ENCODE data around the gene KCTD10.

Gene KCTD10

DNA sequence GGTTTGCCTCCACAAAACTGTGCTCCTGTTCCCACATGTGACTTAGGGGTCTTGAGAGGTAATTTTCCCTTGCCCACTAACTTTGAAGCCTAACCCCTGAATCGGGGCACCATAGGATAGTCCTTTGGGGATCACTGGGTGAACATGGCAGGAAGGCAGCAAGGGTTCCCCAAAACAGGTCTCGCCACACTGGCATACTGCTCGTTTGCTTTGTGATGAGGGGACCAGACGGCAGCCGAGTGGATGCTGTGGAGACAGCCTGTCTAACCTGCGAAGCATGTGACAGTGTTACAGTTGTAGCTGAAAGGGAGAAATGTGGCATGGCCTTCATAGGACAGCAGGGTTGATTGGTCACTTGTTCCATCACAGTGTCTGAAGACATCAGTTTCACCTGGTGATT lies 42.7 kb upstream of the KCTD10 start:
- Histone ChIP-seq H3K4me3 (ENCODE audit: low read depth, low read length, poor library complexity, severe bottlenecking) (no peak overlapping the region), H3K9me3 (ENCODE audit: low read length) (no peaks in the 10 kb centered on the region), H3K27me3 (ENCODE audit: insufficient read depth, low read length) (no peaks in the 10 kb centered on the region), H3F3A (ENCODE audit: insufficient read depth, low read length) (no peaks in the 10 kb centered on the region), H3K36me3 (ENCODE audit: insufficient read depth, low read length) (peaks cover 8% of the 10 kb centered on the region; the same call in 1 of the 2 replicates), H3K27ac (ENCODE audit: low read depth, low read length, poor library complexity, severe bottlenecking) (no peak overlapping the region), H2AFZ (ENCODE audit: low read length) (no peak overlapping the region), H3K9me2 (ENCODE audit: low read depth, low read length) (no peaks in the 10 kb centered on the region), H3K4me2 (ENCODE audit: low read length) (no peak overlapping the region), H3K4me1 (ENCODE audit: insufficient read depth, low read length, severe bottlenecking) (no peaks in the 10 kb centered on the region), H4K20me1 (ENCODE audit: insufficient read depth, low read length) (no peaks in the 10 kb centered on the region), H3K9ac (ENCODE audit: low read length) (no peak overlapping the region), H3K79me2 (ENCODE audit: insufficient read depth, low read length) (no peaks in the 10 kb centered on the region)
- TF ChIP-seq, protein P1, sequence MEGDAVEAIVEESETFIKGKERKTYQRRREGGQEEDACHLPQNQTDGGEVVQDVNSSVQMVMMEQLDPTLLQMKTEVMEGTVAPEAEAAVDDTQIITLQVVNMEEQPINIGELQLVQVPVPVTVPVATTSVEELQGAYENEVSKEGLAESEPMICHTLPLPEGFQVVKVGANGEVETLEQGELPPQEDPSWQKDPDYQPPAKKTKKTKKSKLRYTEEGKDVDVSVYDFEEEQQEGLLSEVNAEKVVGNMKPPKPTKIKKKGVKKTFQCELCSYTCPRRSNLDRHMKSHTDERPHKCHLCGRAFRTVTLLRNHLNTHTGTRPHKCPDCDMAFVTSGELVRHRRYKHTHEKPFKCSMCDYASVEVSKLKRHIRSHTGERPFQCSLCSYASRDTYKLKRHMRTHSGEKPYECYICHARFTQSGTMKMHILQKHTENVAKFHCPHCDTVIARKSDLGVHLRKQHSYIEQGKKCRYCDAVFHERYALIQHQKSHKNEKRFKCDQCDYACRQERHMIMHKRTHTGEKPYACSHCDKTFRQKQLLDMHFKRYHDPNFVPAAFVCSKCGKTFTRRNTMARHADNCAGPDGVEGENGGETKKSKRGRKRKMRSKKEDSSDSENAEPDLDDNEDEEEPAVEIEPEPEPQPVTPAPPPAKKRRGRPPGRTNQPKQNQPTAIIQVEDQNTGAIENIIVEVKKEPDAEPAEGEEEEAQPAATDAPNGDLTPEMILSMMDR (IDR thresholded peaks at IDR 0.05; ENCODE audit: low read length): no peak
- no peak for TF ChIP-seq EZH2 (IDR thresholded peaks at IDR 0.05; ENCODE audit: borderline replicate concordance, low read length)

DNA sequence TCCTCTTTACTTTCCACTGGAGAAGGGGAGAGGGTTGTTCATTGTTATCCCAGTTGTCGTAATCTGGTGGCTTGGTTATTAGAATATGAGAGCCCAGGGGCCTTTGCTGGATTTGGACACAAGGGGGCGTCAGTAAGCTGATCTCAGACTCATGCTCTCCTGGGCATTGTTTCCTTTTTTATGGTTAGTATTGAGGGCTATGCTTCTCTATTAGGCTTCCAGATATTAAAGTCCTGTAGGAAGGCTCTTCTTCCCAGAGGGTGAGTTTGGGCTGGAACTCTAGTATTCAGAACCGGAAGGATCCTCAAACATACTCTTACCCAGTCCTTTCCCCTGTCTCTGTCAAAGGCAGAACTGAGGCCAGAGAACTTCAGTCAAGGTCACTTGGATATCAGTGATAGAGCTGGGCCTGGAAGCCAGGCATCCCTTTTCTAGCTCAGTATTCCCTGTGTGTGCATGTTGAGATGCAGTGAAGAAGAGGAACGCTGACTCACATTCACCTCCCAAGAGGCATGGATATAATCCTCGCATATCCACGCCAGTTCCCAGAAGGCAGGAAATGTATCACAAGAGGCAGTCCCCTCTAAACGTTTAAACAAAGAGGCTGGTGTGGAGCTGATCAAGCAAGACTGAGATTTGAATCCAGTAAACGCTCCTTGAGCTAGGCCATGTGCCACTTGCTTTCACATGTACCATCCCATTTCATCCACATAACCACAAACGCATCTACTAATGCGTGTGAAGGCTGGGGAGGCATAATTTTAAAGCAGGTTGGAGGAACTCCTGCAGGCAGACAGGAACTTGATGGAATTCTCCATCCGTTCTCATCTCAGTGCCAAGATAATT lies 41.9 kb upstream of the KCTD10 start:
- Histone ChIP-seq H2AFZ (ENCODE audit: low read length) (no peak overlapping the region), H4K20me1 (ENCODE audit: insufficient read depth, low read length) (no peaks in the 10 kb centered on the region), H3K4me1 (ENCODE audit: insufficient read depth, low read length, severe bottlenecking) (no peaks in the 10 kb centered on the region), H3K9me2 (ENCODE audit: low read depth, low read length) (no peaks in the 10 kb centered on the region), H3F3A (ENCODE audit: insufficient read depth, low read length) (no peaks in the 10 kb centered on the region), H3K4me2 (ENCODE audit: low read length) (no peak overlapping the region), H3K9ac (ENCODE audit: low read length) (no peak overlapping the region), H3K4me3 (ENCODE audit: low read depth, low read length, poor library complexity, severe bottlenecking) (no peak overlapping the region), H3K27ac (ENCODE audit: low read depth, low read length, poor library complexity, severe bottlenecking) (no peak overlapping the region), H3K36me3 (ENCODE audit: insufficient read depth, low read length) (peaks cover 8% of the 10 kb centered on the region; the same call in 1 of the 2 replicates), H3K9me3 (ENCODE audit: low read length) (no peaks in the 10 kb centered on the region), H3K79me2 (ENCODE audit: insufficient read depth, low read length) (no peaks in the 10 kb centered on the region), H3K27me3 (ENCODE audit: insufficient read depth, low read length) (no peaks in the 10 kb centered on the region)
- TF ChIP-seq, protein P1 (IDR thresholded peaks at IDR 0.05; ENCODE audit: low read length): peak; percentile 59
- TF ChIP-seq EZH2 (IDR thresholded peaks at IDR 0.05; ENCODE audit: borderline replicate concordance, low read length): no peak

DNA sequence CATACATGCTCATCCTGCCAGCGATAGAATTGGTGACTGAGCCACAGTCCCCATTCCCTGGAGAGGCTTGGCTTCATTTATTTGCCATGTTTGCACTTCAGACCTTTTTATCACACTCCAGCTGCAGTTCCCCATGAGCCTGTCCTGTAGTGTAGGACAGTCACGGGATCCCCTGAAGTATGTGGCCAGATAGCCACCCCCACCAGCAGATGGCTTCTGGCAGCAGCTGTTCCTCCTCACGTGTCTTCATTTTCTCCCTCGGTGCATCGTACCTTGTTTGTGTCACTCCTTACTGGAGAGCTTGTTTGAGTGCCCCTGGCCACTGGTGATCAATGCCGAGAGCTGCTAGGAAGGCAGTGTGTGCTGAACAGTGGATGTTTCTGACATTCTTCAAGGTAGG lies 40.5 kb upstream of the KCTD10 start:
- no peak overlapping the region for H3K4me2 ChIP-seq (ENCODE audit: low read length)
- no peak overlapping the region for H3K27ac ChIP-seq (ENCODE audit: low read depth, low read length, poor library complexity, severe bottlenecking)
- H4K20me1 ChIP-seq (ENCODE audit: insufficient read depth, low read length): no peaks in the 10 kb centered on the region
- no peaks in the 10 kb centered on the region for H3K4me1 ChIP-seq (ENCODE audit: insufficient read depth, low read length, severe bottlenecking)
- H3F3A ChIP-seq (ENCODE audit: insufficient read depth, low read length): no peaks in the 10 kb centered on the region
- peaks cover 8% of the 10 kb centered on the region; the same call in 1 of the 2 replicates for H3K36me3 ChIP-seq (ENCODE audit: insufficient read depth, low read length)
- H3K79me2 ChIP-seq (ENCODE audit: insufficient read depth, low read length): no peaks in the 10 kb centered on the region
- no peak overlapping the region for H2AFZ ChIP-seq (ENCODE audit: low read length)
- no peak overlapping the region for H3K4me3 ChIP-seq (ENCODE audit: low read depth, low read length, poor library complexity, severe bottlenecking)
- no peaks in the 10 kb centered on the region for H3K27me3 ChIP-seq (ENCODE audit: insufficient read depth, low read length)
- no peaks in the 10 kb centered on the region for H3K9me2 ChIP-seq (ENCODE audit: low read depth, low read length)
- H3K9me3 ChIP-seq (ENCODE audit: low read length): no peaks in the 10 kb centered on the region
- TF ChIP-seq, protein P1 (IDR thresholded peaks at IDR 0.05; ENCODE audit: low read length): no peak
- TF ChIP-seq EZH2 (IDR thresholded peaks at IDR 0.05; ENCODE audit: borderline replicate concordance, low read length): no peak
- no peak overlapping the region for H3K9ac ChIP-seq (ENCODE audit: low read length)

Measured in OCI-LY1 (cell line).